RPMI8226 (cell line): ENCODE measurements around the gene STAT5A.

Experiments used
- DNase-seq: peaks from one replicate; pipeline ENCODE4 v3.0.0-alpha.2; 2015

Gene STAT5A

GRCh38 chr17:42270170-42270535 is 18.1 kb upstream of the STAT5A start:
- DNase-seq: no peak

DNA sequence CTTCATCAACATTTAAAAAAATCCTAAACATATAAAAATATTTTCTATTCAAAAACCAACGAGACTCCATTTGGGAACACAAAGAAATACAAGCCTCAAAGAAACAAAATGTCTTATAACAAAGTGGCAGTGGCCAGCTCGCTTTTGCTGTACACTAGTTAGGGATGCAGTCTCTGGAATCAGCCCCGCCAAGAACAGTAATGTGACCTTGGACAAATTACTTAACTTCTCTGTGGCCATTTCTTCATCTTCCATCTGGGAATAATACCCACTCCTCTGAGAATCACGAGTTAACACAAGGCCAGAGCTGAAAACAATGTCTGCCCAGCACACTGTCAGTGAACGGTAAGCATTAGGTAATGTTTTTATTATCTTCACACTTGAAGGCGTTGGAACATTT is 17.7 kb upstream of the STAT5A start:
- no peak for DNase-seq

DNA sequence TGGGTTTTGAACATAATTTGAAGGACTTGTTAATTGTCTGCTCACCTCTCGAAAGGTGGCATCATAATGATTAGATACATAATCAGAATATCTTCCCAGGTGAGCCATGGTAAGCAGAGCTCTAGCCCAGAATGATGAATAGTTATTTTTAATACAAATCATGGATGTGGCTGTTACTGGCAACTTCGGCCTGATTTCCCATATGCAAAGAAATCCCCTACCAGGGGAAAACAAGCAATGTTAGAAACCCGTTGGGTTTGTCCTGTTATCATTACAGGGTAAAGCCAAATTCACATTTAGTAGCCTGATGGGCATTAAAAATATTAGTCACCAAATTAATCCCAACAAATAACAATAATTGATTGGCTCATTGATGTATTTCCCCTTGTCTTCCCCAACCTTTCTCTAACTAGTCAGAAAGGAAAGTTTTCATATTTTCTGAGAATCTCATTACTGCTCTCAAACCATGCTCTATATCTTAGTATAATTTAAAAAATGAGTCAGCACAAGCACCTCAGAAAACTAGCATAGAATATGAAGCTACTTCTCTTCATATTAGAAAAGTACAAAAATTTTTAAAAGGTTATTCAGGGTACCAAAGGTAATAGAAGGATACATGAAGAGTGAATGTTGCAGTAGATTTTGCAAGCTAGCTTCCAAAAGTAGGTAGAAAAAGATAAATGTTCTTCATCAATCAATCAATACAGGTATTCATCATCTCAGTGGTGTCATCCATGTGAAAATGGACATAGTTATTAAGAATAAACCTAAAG is 17.1 kb upstream of the STAT5A start:
- no peak for DNase-seq

- DNase-seq: no peak
These were observed 16.6 kb upstream of the STAT5A start for GRCh38 chr17:42271779-42272035.

DNA sequence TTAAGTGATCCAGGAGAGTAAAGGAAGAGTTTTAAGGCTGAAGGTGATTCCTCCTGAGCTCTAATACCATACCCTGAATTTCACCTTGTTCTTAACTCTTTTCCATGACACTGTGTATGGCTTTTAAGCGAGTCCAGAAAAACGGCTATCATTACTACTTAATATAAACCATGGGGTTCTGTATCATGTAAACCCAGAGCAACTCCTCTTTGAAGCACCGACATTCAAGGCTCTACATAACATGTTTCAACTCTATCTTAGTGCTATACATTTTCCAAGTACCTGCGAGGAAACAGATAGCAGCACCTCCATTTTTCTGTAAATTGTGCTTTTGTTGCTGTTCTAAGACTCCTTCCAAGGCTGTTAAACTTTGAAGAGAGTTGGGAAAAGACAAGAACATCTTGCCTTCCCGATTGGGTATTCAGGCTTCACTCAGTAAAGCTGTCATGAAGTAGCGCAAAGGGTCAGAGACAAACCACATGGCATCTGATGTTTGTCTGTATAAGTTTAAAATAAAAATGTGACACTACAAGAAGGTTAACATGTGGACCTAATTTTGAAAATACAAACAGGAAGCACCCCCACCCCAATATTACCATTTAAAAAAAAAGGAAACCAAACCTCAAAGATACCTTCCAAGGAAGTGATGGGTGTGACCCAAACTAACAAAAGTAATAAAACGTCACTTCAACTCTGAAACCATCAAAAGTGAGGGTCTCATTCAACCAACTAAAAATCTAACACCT is 16.0 kb upstream of the STAT5A start:
- DNase-seq: no peak

GRCh38 chr17:42273474-42274252 is 14.6 kb upstream of the STAT5A start:
- DNase-seq: no peak

DNA sequence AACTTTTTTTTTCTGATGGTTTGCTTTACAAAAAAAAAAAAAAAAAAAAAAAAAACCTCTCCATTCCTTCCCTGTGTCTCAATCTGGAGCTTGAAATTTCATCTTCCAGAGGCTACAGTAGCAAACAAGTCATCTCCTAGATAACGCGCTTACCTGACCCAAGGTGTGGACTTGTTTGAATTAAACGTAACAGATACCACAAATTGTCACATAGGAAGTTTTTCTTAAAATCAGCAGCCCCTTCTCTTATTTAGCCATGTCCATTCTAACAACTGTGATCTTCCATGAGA is 14.1 kb upstream of the STAT5A start:
- no peak for DNase-seq

- no peak for DNase-seq
These were observed 13.3 kb upstream of the STAT5A start for GRCh38 chr17:42274812-42275526.

- DNase-seq: peak; percentile 14
These were observed 12.6 kb upstream of the STAT5A start for GRCh38 chr17:42275527-42276358.

- DNase-seq: peak; percentile 77
These were observed 12.0 kb upstream of the STAT5A start, which contains the start of gene STAT5B for GRCh38 chr17:42276359-42276608. STAT5B (minus strand) TSS chr17:42276391; CDS start chr17:42232127, 44,264 bp downstream.

GRCh38 chr17:42276609-42277341 is 11.5 kb upstream of the STAT5A start:
- DNase-seq: no peak

- DNase-seq: peak; percentile 50
These were observed 11.0 kb upstream of the STAT5A start for GRCh38 chr17:42277342-42277712.

GRCh38 chr17:42279776-42280630 is 8.3 kb upstream of the STAT5A start:
- DNase-seq: peak; percentile 12

DNA sequence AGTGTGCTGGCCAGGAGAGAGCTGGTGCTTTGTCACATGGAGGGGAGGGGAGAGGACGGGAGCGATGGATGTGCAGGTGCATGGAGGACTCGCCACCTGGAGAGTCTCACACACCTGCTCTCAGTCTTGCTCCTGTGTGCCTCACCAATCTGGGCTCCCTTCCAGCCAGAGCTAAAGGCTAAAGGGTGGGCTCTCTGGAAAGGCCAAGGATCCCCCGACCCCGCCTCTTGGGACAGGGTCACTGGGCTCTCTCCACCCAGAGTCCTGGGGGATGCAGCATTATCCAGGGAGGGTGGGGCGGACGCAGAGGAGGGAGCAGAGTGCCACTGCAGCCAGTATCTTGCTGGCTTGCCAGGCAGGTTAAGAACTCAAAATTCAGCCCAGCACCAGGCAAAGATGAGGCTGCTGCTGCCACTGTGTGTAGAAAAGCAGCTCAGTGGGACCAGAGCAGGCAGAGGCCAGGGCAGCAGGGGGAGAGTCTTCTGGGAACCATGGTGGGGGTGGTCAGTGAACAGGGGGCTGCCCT is 6.7 kb upstream of the STAT5A start:
- peak; percentile 74 for DNase-seq

GRCh38 chr17:42282478-42283080 is 5.7 kb upstream of the STAT5A start:
- DNase-seq: no peak

GRCh38 chr17:42283241-42284023 is 4.9 kb upstream of the STAT5A start:
- no peak for DNase-seq

- no peak for DNase-seq
These were observed 4.3 kb upstream of the STAT5A start for GRCh38 chr17:42284024-42284369.

DNA sequence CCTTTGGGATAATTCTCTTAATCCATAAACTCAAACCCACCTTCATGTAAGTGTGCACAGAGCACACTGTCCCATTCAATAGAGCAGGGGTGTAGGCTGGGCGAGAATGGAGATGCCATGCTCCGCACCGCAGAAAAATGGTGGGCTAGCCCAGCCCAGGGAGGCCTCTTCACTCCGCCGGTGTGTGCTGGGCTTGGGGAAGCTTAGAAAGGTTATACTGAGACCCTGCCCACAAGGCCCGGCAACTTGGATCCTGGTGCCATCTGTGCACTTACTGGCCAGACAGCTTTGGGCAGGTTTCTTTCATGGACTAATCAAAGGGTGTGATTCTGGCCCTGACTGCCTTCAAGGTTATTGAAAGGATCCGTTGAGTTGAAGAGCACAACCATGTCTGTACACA is 3.7 kb upstream of the STAT5A start:
- no peak for DNase-seq

DNA sequence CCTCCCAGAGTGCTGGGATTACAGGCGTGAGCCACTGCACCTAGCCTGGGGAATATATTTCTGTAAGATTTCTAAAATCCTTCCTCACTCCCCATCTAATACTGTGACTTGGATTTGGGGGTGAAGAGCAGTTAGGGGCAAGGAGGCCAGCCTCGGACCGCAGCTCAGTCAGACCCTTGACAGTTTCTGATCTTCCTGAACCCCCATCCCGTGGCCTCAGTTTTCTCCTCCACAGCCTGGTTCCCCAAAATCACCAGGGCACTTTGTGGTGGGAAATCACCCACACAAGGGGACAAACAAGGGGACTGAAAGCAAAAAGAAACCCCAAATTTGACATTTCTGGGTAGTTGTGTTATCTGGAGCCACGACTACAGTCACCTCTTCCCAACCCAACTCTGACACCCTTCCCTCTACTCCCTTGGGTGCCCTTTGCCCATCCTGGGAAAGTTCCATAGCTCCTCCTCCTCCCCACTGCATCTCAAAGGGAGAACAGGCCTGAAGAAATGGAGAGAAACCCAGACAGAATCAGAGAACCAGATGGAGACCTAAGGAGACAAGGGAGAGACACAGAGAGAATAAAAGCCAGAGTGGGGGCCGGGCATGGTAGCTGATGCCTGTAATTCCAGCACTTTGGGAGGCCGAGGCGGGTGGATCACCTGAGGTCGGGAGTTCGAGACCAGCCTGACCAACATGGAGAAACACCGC is 2.8 kb upstream of the STAT5A start:
- no peak for DNase-seq
